OCI-LY7 (cell line): Measurements from ENCODE around the gene CNP. TPM values are rescaled to one million over a fixed set of nuclear protein-coding genes. Genes with fewer than 3 reads are reported as not detected.

Source experiments
- Bru-seq: library from RNA; stranded (reverse); fragments of 400-500 nt; gene quantifications from one replicate; lab custom pipeline; 2021; lab: Mats Ljungman, UMichigan
- BruChase-seq, 2 experiments: library from RNA; stranded (reverse); fragments of 400-500 nt; gene quantifications; one replicate each; lab custom pipeline; 2021; lab: Mats Ljungman, UMichigan
- BruUV-seq: library from RNA; stranded (reverse); fragments of 400-500 nt; replicated peaks from 2 replicates; lab custom pipeline; 2021; lab: Mats Ljungman, UMichigan
- CTCF ChIA-PET: fragments of 300-600 bp; sonication (Branson Sonifier 250); formaldehyde crosslinking; loops from one replicate; lab custom pipeline; 2022; ENCODE audit warnings: antibody characterized with exemption; ENCODE audit not compliant: unreplicated experiment; lab: Charles Lee
- POLR2A ChIA-PET: fragments of 300-600 bp; sonication (Branson Sonifier 250); formaldehyde crosslinking; loops from one replicate; lab custom pipeline; 2022; ENCODE audit warnings: antibody characterized with exemption; lab: Charles Lee
- DNase-seq: peaks from one replicate; pipeline ENCODE4 v3.0.0-alpha.2; 2015; ENCODE audit warnings: low spot score
- H2AFZ ChIP-seq: fragments of 200-600 bp; sonication (generic), shearing (Covaris generic); 2 replicates; pipeline ENCODE4 v1.6.1; 2014; ENCODE audit warnings: mild to moderate bottlenecking, antibody characterized with exemption, low read length, moderate library complexity
- H3K27ac ChIP-seq: fragments of 200-600 bp; sonication (generic); 2 replicates; pipeline ENCODE4 v1.5.1; 2014; ENCODE audit warnings: mixed run types, low read depth, mild to moderate bottlenecking, moderate library complexity, low read length, inconsistent platforms; ENCODE audit not compliant: poor library complexity, severe bottlenecking
- H3K36me3 ChIP-seq: fragments of 200-600 bp; sonication (generic); 2 replicates; pipeline ENCODE4 v1.6.1; 2014; ENCODE audit warnings: mild to moderate bottlenecking, antibody characterized with exemption, low read length, moderate library complexity, mixed read lengths; ENCODE audit not compliant: insufficient read depth
- H3K4me1 ChIP-seq: fragments of 200-600 bp; sonication (generic); 2 replicates; pipeline ENCODE4 v1.5.1; 2014; ENCODE audit warnings: mild to moderate bottlenecking, low read length; ENCODE audit not compliant: insufficient read depth, poor library complexity, severe bottlenecking
- H3K4me2 ChIP-seq: fragments of 200-600 bp; sonication (generic); 2 replicates; pipeline ENCODE4 v1.6.1; 2014; ENCODE audit warnings: mild to moderate bottlenecking, low read length
- H3K4me3 ChIP-seq: fragments of 200-600 bp; sonication (generic); 2 replicates; pipeline ENCODE4 v1.5.1; 2014; ENCODE audit warnings: mild to moderate bottlenecking, low read depth, low read length; ENCODE audit not compliant: poor library complexity, severe bottlenecking
- H3K79me2 ChIP-seq: fragments of 200-600 bp; sonication (generic); 2 replicates; pipeline ENCODE4 v1.6.1; 2016; ENCODE audit warnings: low read depth, mild to moderate bottlenecking, low read length, moderate library complexity, mixed read lengths; ENCODE audit not compliant: insufficient read depth
- H3K9me2 ChIP-seq: fragments of 200-600 bp; sonication (generic); 2 replicates; pipeline ENCODE4 v1.6.1; 2016; ENCODE audit warnings: mild to moderate bottlenecking, low read length, mixed read lengths; ENCODE audit not compliant: insufficient read depth
- H3K9me3 ChIP-seq: fragments of 200-600 bp; sonication (generic); 2 replicates; pipeline ENCODE4 v1.6.1; 2014; ENCODE audit warnings: mild to moderate bottlenecking, mixed run types, low read length, mixed read lengths
- H4K20me1 ChIP-seq: fragments of 200-600 bp; sonication (generic); 2 replicates; pipeline ENCODE4 v1.6.1; 2014; ENCODE audit warnings: mild to moderate bottlenecking, antibody characterized with exemption, low read length, moderate library complexity, mixed read lengths; ENCODE audit not compliant: insufficient read depth
- CTCF ChIP-seq: fragments of 200-600 bp; sonication (generic); conservative IDR thresholded peaks from 2 replicates; pipeline ENCODE4 v1.5.1; 2014; ENCODE audit warnings: mild to moderate bottlenecking, antibody characterized with exemption, low read length, moderate library complexity, mixed read lengths
- EZH2phosphoT487 ChIP-seq: fragments of 200-600 bp; sonication (generic); IDR thresholded peaks from 2 replicates; pipeline ENCODE4 v1.6.1; 2018; ENCODE audit warnings: low read depth, borderline replicate concordance, mild to moderate bottlenecking, mixed run types, antibody characterized with exemption, low read length, moderate library complexity, mixed read lengths
- intact Hi-C: fragments of 100-400 bp; cut with micrococcal nuclease; formaldehyde crosslinking; loops from one replicate; pipeline ENCODE4 v1.10.0; 2022; ENCODE audit not compliant: unreplicated experiment
- long read RNA-seq: library from polyadenylated mRNA; stranded (forward); transcript quantifications from one replicate; pipeline ENCODE4 v2.0.0, GENCODE V29; 2022
- total RNA-seq, 2 experiments: library from RNA; depleted of rRNA in 1 of 2; stranded (reverse); fragments of >200 nt in 1 of 2; shearing (Covaris generic) in 1 of 2; gene quantifications; 2 replicates each; pipeline ENCODE4 v1.2.3, GENCODE V29; 2014 to 2022

CNP gene
- total RNA-seq (2014; rRNA removed; shearing (Covaris generic)) (33.8 and 34.1 TPM in 2 replicates), total RNA-seq (2022) (43.9 and 50.6 TPM in 2 replicates), Bru-seq, nascent RNA (percentile 60 among the genes with signal in this experiment), BruChase-seq, experiment 1, labeled RNA remaining after a 6-hour chase (percentile 75 among the genes with signal in this experiment), BruChase-seq, experiment 2, labeled RNA remaining after a 2-hour chase (percentile 78 among the genes with signal in this experiment)
- long read RNA-seq, full-length matches to known transcripts: 124 of 142 reads
- long read RNA-seq, partial matches to known transcripts: 2 of 142 reads
- long read RNA-seq, other reads (novel, unspliced or antisense): 16 of 142 reads

- CTCF ChIA-PET: interaction anchor here (1.2 kb wide), 1 partner anchor 52 kb away, joined by 3 read pairs; no protein-coding TSS in a partner anchor
- Histone ChIP-seq H2AFZ (peak within 1 kb of the TSS; percentile 86), H3K27ac (peak within 1 kb of the TSS; percentile 62), H3K9me3 (no peaks in the 10 kb centered on the region), H3K4me1 (peaks cover 33% of the 10 kb centered on the region), H4K20me1 (no peaks in the 10 kb centered on the region), H3K4me3 (peak within 1 kb of the TSS; percentile 92), H3K9me2 (no peaks in the 10 kb centered on the region), H3K79me2 (peaks cover 7% of the 10 kb centered on the region; the same call in 1 of the 2 replicates), H3K4me2 (peak within 1 kb of the TSS; percentile 98), H3K36me3 (peaks cover 25% of the 10 kb centered on the region)
- BruUV-seq: no TSS peak
- TF ChIP-seq EZH2phosphoT487 (no peak), CTCF (no peak)
- DNase-seq: peak; percentile 91
- intact Hi-C loops: loop anchor here (2.0 kb wide), 1 partner anchor 50 kb away; the partner anchor contains the start of gene DNAJC7
- POLR2A ChIA-PET: interaction anchor here (0.6 to 1.3 kb wide), 10 partner anchors 9 to 235 kb away, joined by 3 to 10 read pairs (median 3); partner anchors contain the start of gene DNAJC7
Observed at GRCh38 chr17:41966463-41967140, at the start of gene CNP. CNP (plus strand) TSS chr17:41966795; CDS start chr17:41966885, 90 bp downstream.

GRCh38 chr17:41917192-41917591, 49.4 kb upstream of the CNP start:
- Histone ChIP-seq H3K9me3 (no peaks in the 10 kb centered on the region), H2AFZ (no peak overlapping the region), H4K20me1 (peaks cover 19% of the 10 kb centered on the region), H3K27ac (no peak overlapping the region), H3K4me1 (peaks cover 29% of the 10 kb centered on the region), H3K4me2 (peak overlapping the region; percentile 91), H3K4me3 (peak overlapping the region; percentile 83), H3K36me3 (peaks cover 43% of the 10 kb centered on the region), H3K9me2 (no peaks in the 10 kb centered on the region), H3K79me2 (peaks cover 47% of the 10 kb centered on the region)
- CTCF ChIA-PET: no interaction called here
- no peak for TF ChIP-seq EZH2phosphoT487
- no peak for TF ChIP-seq CTCF
- DNase-seq: no peak
- intact Hi-C loops: loop anchor here (5.0 kb wide), 1 partner anchor 45 kb away; no protein-coding TSS in a partner anchor
- POLR2A ChIA-PET: interaction anchor here (0.8 to 1.0 kb wide), 2 partner anchors 52 to 265 kb away, joined by 3 to 5 read pairs; partner anchors contain the start of gene KLHL11
- TSS peak; percentile 68 for BruUV-seq
